ENCODE results near the gene IGFALS. TPM values are rescaled to one million over a fixed set of nuclear protein-coding genes. Genes with fewer than 3 reads are reported as not detected.
"Not testable (repeated sequence)": the region's sequence is repeated elsewhere in the genome, so short reads cannot be mapped to it uniquely, and the experiment has no call there.

The IGFALS gene
- total and polyA plus RNA-seq, 2 experiments from 2014 or later, result 1.3 to 2.1 TPM

GRCh38 chr16:1809281-1809801, 15.8 kb upstream of the IGFALS start:
- Histone ChIP-seq H3K36me3 (peaks cover 6% of the 10 kb centered on the region), H3K27me3 (no peaks in the 10 kb centered on the region), H3K9me3 (ENCODE audit: low read depth) (no peaks in the 10 kb centered on the region), H3K27ac (no peak overlapping the region), H3K4me3 (no peak overlapping the region), H3K4me1 (ENCODE audit: low read depth) (no peaks in the 10 kb centered on the region)
- no peak for DNase-seq (ENCODE audit: low read depth in 1 of 2, low spot score in 1 of 2)
- TF ChIP-seq CTCF (IDR thresholded peaks at IDR 0.05; ENCODE audit: low read depth, low read length), result no peak

- Histone ChIP-seq H3K27me3 (no peaks in the 10 kb centered on the region), H3K4me3 (no peak overlapping the region), H3K27ac (no peak overlapping the region), H3K9me3 (ENCODE audit: low read depth) (no peaks in the 10 kb centered on the region), H3K36me3 (peaks cover 6% of the 10 kb centered on the region), H3K4me1 (ENCODE audit: low read depth) (no peaks in the 10 kb centered on the region)
- no peak for DNase-seq (ENCODE audit: low read depth in 1 of 2, low spot score in 1 of 2)
- no peak for TF ChIP-seq CTCF (IDR thresholded peaks at IDR 0.05; ENCODE audit: low read depth, low read length)
These were observed 15.2 kb upstream of the IGFALS start for GRCh38 chr16:1808691-1809090.

GRCh38 chr16:1807626-1808025, 14.1 kb upstream of the IGFALS start:
- Histone ChIP-seq H3K27ac (no peak overlapping the region), H3K9me3 (ENCODE audit: low read depth) (no peaks in the 10 kb centered on the region), H3K27me3 (no peaks in the 10 kb centered on the region), H3K36me3 (peaks cover 6% of the 10 kb centered on the region), H3K4me3 (no peak overlapping the region), H3K4me1 (ENCODE audit: low read depth) (no peaks in the 10 kb centered on the region)
- DNase-seq (ENCODE audit: low read depth in 1 of 2, low spot score in 1 of 2), result no peak
- TF ChIP-seq CTCF (IDR thresholded peaks at IDR 0.05; ENCODE audit: low read depth, low read length), result no peak

GRCh38 chr16:1800701-1801100, 7.2 kb upstream of the IGFALS start:
- TF ChIP-seq CTCF (IDR thresholded peaks at IDR 0.05; ENCODE audit: low read depth, low read length), result no peak
- no peaks in the 10 kb centered on the region for H3K36me3 ChIP-seq
- no peak overlapping the region for H3K4me3 ChIP-seq
- no peaks in the 10 kb centered on the region for H3K9me3 ChIP-seq (ENCODE audit: low read depth)
- no peak for DNase-seq (ENCODE audit: low read depth in 1 of 2, low spot score in 1 of 2)
- H3K4me1 ChIP-seq (ENCODE audit: low read depth), result no peaks in the 10 kb centered on the region
- no peak overlapping the region for H3K27ac ChIP-seq
- H3K27me3 ChIP-seq, result no peaks in the 10 kb centered on the region

- H3K27me3 ChIP-seq; H3K4me3 ChIP-seq; H3K4me1 ChIP-seq (ENCODE audit: low read depth); H3K27ac ChIP-seq; DNase-seq (ENCODE audit: low read depth in 1 of 2, low spot score in 1 of 2); H3K36me3 ChIP-seq; H3K9me3 ChIP-seq (ENCODE audit: low read depth): not testable (repeated sequence)
These were observed 5.8 kb upstream of the IGFALS start for GRCh38 chr16:1799263-1799662.

- no peak for DNase-seq (ENCODE audit: low read depth in 1 of 2, low spot score in 1 of 2)
- H3K9me3 ChIP-seq (ENCODE audit: low read depth), result no peaks in the 10 kb centered on the region
- H3K36me3 ChIP-seq, result no peaks in the 10 kb centered on the region
- TF ChIP-seq CTCF (IDR thresholded peaks at IDR 0.05; ENCODE audit: low read depth, low read length), result no peak
- no peak overlapping the region for H3K4me3 ChIP-seq
- H3K4me1 ChIP-seq (ENCODE audit: low read depth), result no peaks in the 10 kb centered on the region
- H3K27ac ChIP-seq, result no peak overlapping the region
- no peaks in the 10 kb centered on the region for H3K27me3 ChIP-seq
These were observed 1.6 kb upstream of the IGFALS start for GRCh38 chr16:1794908-1795666.
